Measurements from ENCODE around the gene PIAS1.
"Not testable (repeated sequence)": the region's sequence is repeated elsewhere in the genome, so short reads cannot be mapped to it uniquely, and the experiment has no call there.

Gene PIAS1

GRCh38 chr15:68205558-68205944 lies 151.4 kb downstream of the PIAS1 start:
- no peak for DNase-seq

GRCh38 chr15:68205954-68206539 lies 151.9 kb downstream of the PIAS1 start:
- DNase-seq, result no peak

- DNase-seq, result no peak
These were observed 152.6 kb downstream of the PIAS1 start for GRCh38 chr15:68206711-68207151.

GRCh38 chr15:68207176-68207935 lies 153.2 kb downstream of the PIAS1 start:
- DNase-seq, result no peak

- DNase-seq, result no peak
These were observed 154.0 kb downstream of the PIAS1 start for GRCh38 chr15:68208136-68208535.

GRCh38 chr15:68208636-68209240 lies 154.6 kb downstream of the PIAS1 start:
- DNase-seq, result no peak

- no peak for DNase-seq
These were observed 155.2 kb downstream of the PIAS1 start for GRCh38 chr15:68209272-68209671.

GRCh38 chr15:68209735-68210408 lies 155.8 kb downstream of the PIAS1 start:
- no peak for DNase-seq

GRCh38 chr15:68210409-68210756 lies 156.3 kb downstream of the PIAS1 start:
- no peak for DNase-seq

- peak; percentile 28 for DNase-seq
These were observed 156.9 kb downstream of the PIAS1 start for GRCh38 chr15:68210821-68211655.

GRCh38 chr15:68211656-68212320 lies 157.7 kb downstream of the PIAS1 start:
- DNase-seq, result no peak

- not testable (repeated sequence) for DNase-seq
These were observed 159.4 kb downstream of the PIAS1 start for GRCh38 chr15:68213491-68213845.

- no peak for DNase-seq
These were observed 160.1 kb downstream of the PIAS1 start for GRCh38 chr15:68213991-68214837.

GRCh38 chr15:68214838-68215254 lies 160.7 kb downstream of the PIAS1 start:
- DNase-seq, result no peak

GRCh38 chr15:68217341-68217740 lies 163.2 kb downstream of the PIAS1 start:
- DNase-seq, result no peak

- DNase-seq, result no peak
These were observed 164.2 kb downstream of the PIAS1 start for GRCh38 chr15:68218331-68218730.

- no peak for DNase-seq
These were observed 165.0 kb downstream of the PIAS1 start for GRCh38 chr15:68218847-68219798.

- DNase-seq, result no peak
These were observed 166.4 kb downstream of the PIAS1 start for GRCh38 chr15:68220489-68220888.

GRCh38 chr15:68220967-68221366 lies 166.9 kb downstream of the PIAS1 start:
- no peak for DNase-seq
